Measurements from ENCODE around the gene GPR62. TPM values are rescaled to one million over a fixed set of nuclear protein-coding genes. Genes with fewer than 3 reads are reported as not detected.
"Not testable (repeated sequence)": the region's sequence is repeated elsewhere in the genome, so short reads cannot be mapped to it uniquely, and the experiment has no call there.

GPR62 gene
- total RNA-seq, 2 experiments from 2014 or later: not detected

GRCh38 chr3:51983578-51984268, 28.5 kb downstream of the GPR62 start:
- POLR2A ChIA-PET: interaction anchor here (0.7 to 2.0 kb wide), 4 partner anchors 10 to 225 kb away, joined by 3 to 10 read pairs (median 6); partner anchors contain the start of genes ABHD14B and RPL29
- peaks cover 29% of the 10 kb centered on the region for H3K4me1 Mint-ChIP-seq
- CTCF ChIA-PET: interaction anchor here (0.7 to 3.8 kb wide), 12 partner anchors 8 to 1238 kb away, joined by 3 to 61 read pairs (median 5); partner anchors contain the start of genes ABHD14A, ABHD14B, DUSP7 and RPL29
- DNase-seq: no peak
- peaks cover 8% of the 10 kb centered on the region for H3K36me3 Mint-ChIP-seq (ENCODE audit: low read depth)
- H3K27ac Mint-ChIP-seq: peak overlapping the region; percentile 88
- peak overlapping the region; percentile 91 for H3K4me3 Mint-ChIP-seq
- no peaks in the 10 kb centered on the region for H3K9me3 Mint-ChIP-seq
- no peaks in the 10 kb centered on the region for H3K27me3 Mint-ChIP-seq

- peak overlapping the region; percentile 88 for H3K27ac Mint-ChIP-seq
- peaks cover 29% of the 10 kb centered on the region for H3K4me1 Mint-ChIP-seq
- peak overlapping the region; percentile 91 for H3K4me3 Mint-ChIP-seq
- peaks cover 8% of the 10 kb centered on the region for H3K36me3 Mint-ChIP-seq (ENCODE audit: low read depth)
- H3K9me3 Mint-ChIP-seq: no peaks in the 10 kb centered on the region
- CTCF ChIA-PET: interaction anchor here (0.7 to 3.8 kb wide), 7 partner anchors 11 to 436 kb away, joined by 3 to 61 read pairs (median 5); partner anchors contain the start of genes ABHD14A, ABHD14B, DUSP7 and PARP3
- no peak for DNase-seq
- H3K27me3 Mint-ChIP-seq: no peaks in the 10 kb centered on the region
- POLR2A ChIA-PET: interaction anchor here (0.7 to 2.0 kb wide), 3 partner anchors 9 to 224 kb away, joined by 3 to 10 read pairs (median 7); partner anchors contain the start of gene RPL29
Observed at GRCh38 chr3:51984269-51984647, 29.1 kb downstream of the GPR62 start.

- no peaks in the 10 kb centered on the region for H3K27me3 Mint-ChIP-seq
- peaks cover 8% of the 10 kb centered on the region for H3K36me3 Mint-ChIP-seq (ENCODE audit: low read depth)
- H3K9me3 Mint-ChIP-seq: no peaks in the 10 kb centered on the region
- peaks cover 29% of the 10 kb centered on the region for H3K4me1 Mint-ChIP-seq
- peak overlapping the region; percentile 62 for H3K27ac Mint-ChIP-seq
- H3K4me3 Mint-ChIP-seq: peak overlapping the region; percentile 20
- CTCF ChIA-PET: interaction anchor here (0.6 to 3.8 kb wide), 5 partner anchors 11 to 462 kb away, joined by 3 to 61 read pairs (median 3); partner anchors contain the start of genes ABHD14A, ABHD14B, PARP3 and RPL29
- DNase-seq: no peak
- POLR2A ChIA-PET: no interaction called here
Observed at GRCh38 chr3:51985063-51985462, 29.9 kb downstream of the GPR62 start.

GRCh38 chr3:51986010-51986947, 31.1 kb downstream of the GPR62 start:
- Mint-ChIP-seq H3K4me1 (peaks cover 27% of the 10 kb centered on the region), H3K27me3 (no peaks in the 10 kb centered on the region), H3K9me3 (no peaks in the 10 kb centered on the region), H3K36me3 (ENCODE audit: low read depth) (peaks cover 8% of the 10 kb centered on the region), H3K27ac (peak overlapping the region; percentile 19), H3K4me3 (no peak overlapping the region)
- ChIA-PET CTCF (interaction anchor here (0.6 to 1.2 kb wide), 6 partner anchors 9 to 182 kb away, joined by 3 to 5 read pairs (median 4); partner anchors contain the start of gene RPL29), POLR2A (no interaction called here)
- no peak for DNase-seq

- Mint-ChIP-seq H3K27ac (peak overlapping the region; percentile 57), H3K27me3 (no peaks in the 10 kb centered on the region), H3K4me1 (peaks cover 27% of the 10 kb centered on the region), H3K9me3 (no peaks in the 10 kb centered on the region), H3K36me3 (ENCODE audit: low read depth) (peaks cover 11% of the 10 kb centered on the region), H3K4me3 (no peak overlapping the region)
- DNase-seq: no peak
- ChIA-PET CTCF (interaction anchor here (0.6 kb wide), 1 partner anchor 14 kb away, joined by 3 read pairs; the partner anchor contains the start of gene ABHD14B), POLR2A (no interaction called here)
Observed at GRCh38 chr3:51987568-51987967, 32.4 kb downstream of the GPR62 start.

- DNase-seq: no peak
- Mint-ChIP-seq H3K27me3 (no peaks in the 10 kb centered on the region), H3K4me3 (no peak overlapping the region), H3K27ac (no peak overlapping the region), H3K4me1 (peaks cover 26% of the 10 kb centered on the region), H3K9me3 (no peaks in the 10 kb centered on the region), H3K36me3 (ENCODE audit: low read depth) (peaks cover 16% of the 10 kb centered on the region)
- POLR2A ChIA-PET: interaction anchor here (0.6 kb wide), 1 partner anchor 1135 kb away, joined by 5 read pairs; no protein-coding TSS in a partner anchor
- CTCF ChIA-PET: no interaction called here
Observed at GRCh38 chr3:51988286-51989146, 33.3 kb downstream of the GPR62 start.

GRCh38 chr3:51990501-51990971, 35.4 kb downstream of the GPR62 start:
- POLR2A ChIA-PET, DNase-seq, H3K4me3 Mint-ChIP-seq, H3K27me3 Mint-ChIP-seq, H3K27ac Mint-ChIP-seq, H3K9me3 Mint-ChIP-seq: not testable (repeated sequence)
- H3K36me3 Mint-ChIP-seq (ENCODE audit: low read depth): peaks cover 35% of the 10 kb centered on the region
- CTCF ChIA-PET: interaction anchor here (1.2 to 3.1 kb wide), 3 partner anchors 8 to 16 kb away, joined by 3 to 15 read pairs (median 10); partner anchors contain the start of genes ABHD14A, ABHD14B and ACY1
- H3K4me1 Mint-ChIP-seq: peaks cover 33% of the 10 kb centered on the region

- no peak overlapping the region for H3K4me3 Mint-ChIP-seq
- no peaks in the 10 kb centered on the region for H3K9me3 Mint-ChIP-seq
Observed at GRCh38 chr3:51992017-51992682, 37.0 kb downstream of the GPR62 start.

GRCh38 chr3:51993657-51994056, 38.5 kb downstream of the GPR62 start:
- H3K4me3 Mint-ChIP-seq: peak overlapping the region; percentile 99
- peak overlapping the region; percentile 60 for H3K27ac Mint-ChIP-seq
- H3K36me3 Mint-ChIP-seq (ENCODE audit: low read depth): peaks cover 39% of the 10 kb centered on the region
- H3K4me1 Mint-ChIP-seq: peaks cover 42% of the 10 kb centered on the region
- POLR2A ChIA-PET: interaction anchor here (2.9 kb wide), 1 partner anchor 10 kb away, joined by 10 read pairs; the partner anchor contains the start of gene ACY1
- CTCF ChIA-PET: interaction anchor here (0.6 kb wide), 1 partner anchor 82 kb away, joined by 4 read pairs; no protein-coding TSS in a partner anchor
- not testable (repeated sequence) for H3K27me3 Mint-ChIP-seq, H3K9me3 Mint-ChIP-seq, DNase-seq

More at GRCh38 chr3:51992017-51992682, 37.0 kb downstream of the GPR62 start:
- peak overlapping the region; percentile 57 for H3K27ac Mint-ChIP-seq
- peaks cover 6% of the 10 kb centered on the region for H3K27me3 Mint-ChIP-seq
- peaks cover 42% of the 10 kb centered on the region for H3K4me1 Mint-ChIP-seq
- no peak for DNase-seq
- CTCF ChIA-PET: interaction anchor here (0.6 to 3.1 kb wide), 8 partner anchors 9 to 490 kb away, joined by 3 to 15 read pairs (median 4); partner anchors contain the start of genes ABHD14A, ABHD14B and ACY1
- POLR2A ChIA-PET: interaction anchor here (0.6 to 2.9 kb wide), 2 partner anchors 8 to 494 kb away, joined by 6 to 10 read pairs; partner anchors contain the start of gene ACY1
- peaks cover 39% of the 10 kb centered on the region for H3K36me3 Mint-ChIP-seq (ENCODE audit: low read depth)

GRCh38 chr3:51994530-51994929, 39.3 kb downstream of the GPR62 start:
- H3K27ac Mint-ChIP-seq: peak overlapping the region; percentile 100
- H3K27me3 Mint-ChIP-seq: peaks cover 10% of the 10 kb centered on the region
- peaks cover 39% of the 10 kb centered on the region for H3K36me3 Mint-ChIP-seq (ENCODE audit: low read depth)
- ChIA-PET CTCF (interaction anchor here (0.8 to 2.4 kb wide), 6 partner anchors 10 to 129 kb away, joined by 3 to 20 read pairs (median 6); partner anchors contain the start of genes ABHD14A and ABHD14B), POLR2A (interaction anchor here (0.7 to 2.9 kb wide), 2 partner anchors 11 to 34 kb away, joined by 3 to 10 read pairs; partner anchors contain the start of gene ACY1)
- peak overlapping the region; percentile 99 for H3K4me3 Mint-ChIP-seq
- DNase-seq: no peak
- H3K9me3 Mint-ChIP-seq: no peaks in the 10 kb centered on the region
- peaks cover 42% of the 10 kb centered on the region for H3K4me1 Mint-ChIP-seq

Data from activated CD4-positive, alpha-beta T cell treated with anti-CD3 and anti-CD28 coated beads, Interleukin-2, amount 10 ng/mL, durations not matched to agents 7 days and 5 days (primary cell).